GM12801 (cell line): ENCODE data around the gene CRABP2.

Experiments used
- CTCF ChIP-seq: IDR thresholded peaks from one replicate; pipeline ENCODE4 v1.5.1; 2011; ENCODE audit warnings: control low read depth; ENCODE audit not compliant: insufficient read length; ENCODE audit errors: extremely low read depth

The CRABP2 gene

GRCh38 chr1:156705918-156706656 is 704 bp upstream of the CRABP2 start:
- TF ChIP-seq CTCF, result no peak

GRCh38 chr1:156704930-156705320 is 458 bp downstream of the CRABP2 start:
- no peak for TF ChIP-seq CTCF

- no peak for TF ChIP-seq CTCF
Observed at GRCh38 chr1:156704166-156704711, 1.1 kb downstream of the CRABP2 start.

- no peak for TF ChIP-seq CTCF
Observed at GRCh38 chr1:156703741-156704140, 1.6 kb downstream of the CRABP2 start.

- TF ChIP-seq CTCF, result no peak
Observed at GRCh38 chr1:156703336-156703735, 2.0 kb downstream of the CRABP2 start.

- no peak for TF ChIP-seq CTCF
Observed at GRCh38 chr1:156700736-156701531, 4.4 kb downstream of the CRABP2 start.

GRCh38 chr1:156698995-156699394 is 6.4 kb downstream of the CRABP2 start:
- no peak for TF ChIP-seq CTCF
